ENCODE measurements around the gene ATF2. TPM values are rescaled to one million over a fixed set of nuclear protein-coding genes. Genes with fewer than 3 reads are reported as not detected.

The ATF2 gene
- total and polyA plus RNA-seq, 9 of the 15 experiments (the other 6 are each of a cell fraction or from before 2014, with no cell fraction given), result 24.2 to 111 (median 45.9) TPM

GRCh38 chr2:175167792-175168563 lies at the start of gene ATF2 (continued):
- TF ChIP-seq ETS1 (conservative IDR thresholded peaks at IDR 0.05; ENCODE audit: control insufficient read depth, low read depth, low read length) (0 out of 2 replicates have a peak, but pooled peaks have one; percentile 26), PHB2 (IDR thresholded peaks at IDR 0.05; ENCODE audit: low read depth) (0 out of 2 replicates have a peak, but pooled peaks have one; percentile 64), BRCA1 (IDR thresholded peaks at IDR 0.05) (no peak), BRCA1 (CRISPR knock-in tag; IDR thresholded peaks at IDR 0.05) (no peak), RUNX1 (IDR thresholded peaks at IDR 0.05; ENCODE audit: low read depth) (no peak; the same call in 1 of the 2 replicates), PTBP1 (IDR thresholded peaks at IDR 0.05; ENCODE audit: low read depth, low read length) (no peak), MEF2A (IDR thresholded peaks at IDR 0.05; ENCODE audit: control insufficient read depth, low read depth, low read length) (peak; percentile 18; the same call in 1 of the 2 replicates), BDP1 (IDR thresholded peaks at IDR 0.05; ENCODE audit: insufficient read depth, insufficient read length) (no peak), NR0B1 (IDR thresholded peaks at IDR 0.05; ENCODE audit: partially characterized antibody) (no peak), CREM (IDR thresholded peaks at IDR 0.05; ENCODE audit: low read depth) (peak; percentile 76), DNMT1 (IDR thresholded peaks at IDR 0.05) (0 out of 2 replicates have a peak, but pooled peaks have one; percentile 83), MAFG (tag; conservative IDR thresholded peaks at IDR 0.05) (no peak)
- TF ChIP-seq, protein P1, sequence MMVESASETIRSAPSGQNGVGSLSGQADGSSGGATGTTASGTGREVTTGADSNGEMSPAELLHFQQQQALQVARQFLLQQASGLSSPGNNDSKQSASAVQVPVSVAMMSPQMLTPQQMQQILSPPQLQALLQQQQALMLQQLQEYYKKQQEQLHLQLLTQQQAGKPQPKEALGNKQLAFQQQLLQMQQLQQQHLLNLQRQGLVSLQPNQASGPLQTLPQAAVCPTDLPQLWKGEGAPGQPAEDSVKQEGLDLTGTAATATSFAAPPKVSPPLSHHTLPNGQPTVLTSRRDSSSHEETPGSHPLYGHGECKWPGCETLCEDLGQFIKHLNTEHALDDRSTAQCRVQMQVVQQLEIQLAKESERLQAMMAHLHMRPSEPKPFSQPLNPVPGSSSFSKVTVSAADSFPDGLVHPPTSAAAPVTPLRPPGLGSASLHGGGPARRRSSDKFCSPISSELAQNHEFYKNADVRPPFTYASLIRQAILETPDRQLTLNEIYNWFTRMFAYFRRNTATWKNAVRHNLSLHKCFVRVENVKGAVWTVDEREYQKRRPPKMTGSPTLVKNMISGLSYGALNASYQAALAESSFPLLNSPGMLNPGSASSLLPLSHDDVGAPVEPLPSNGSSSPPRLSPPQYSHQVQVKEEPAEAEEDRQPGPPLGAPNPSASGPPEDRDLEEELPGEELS (CRISPR knock-in tag; IDR thresholded peaks at IDR 0.05; ENCODE audit: borderline replicate concordance), result no peak
- TF ChIP-seq, protein P2, sequence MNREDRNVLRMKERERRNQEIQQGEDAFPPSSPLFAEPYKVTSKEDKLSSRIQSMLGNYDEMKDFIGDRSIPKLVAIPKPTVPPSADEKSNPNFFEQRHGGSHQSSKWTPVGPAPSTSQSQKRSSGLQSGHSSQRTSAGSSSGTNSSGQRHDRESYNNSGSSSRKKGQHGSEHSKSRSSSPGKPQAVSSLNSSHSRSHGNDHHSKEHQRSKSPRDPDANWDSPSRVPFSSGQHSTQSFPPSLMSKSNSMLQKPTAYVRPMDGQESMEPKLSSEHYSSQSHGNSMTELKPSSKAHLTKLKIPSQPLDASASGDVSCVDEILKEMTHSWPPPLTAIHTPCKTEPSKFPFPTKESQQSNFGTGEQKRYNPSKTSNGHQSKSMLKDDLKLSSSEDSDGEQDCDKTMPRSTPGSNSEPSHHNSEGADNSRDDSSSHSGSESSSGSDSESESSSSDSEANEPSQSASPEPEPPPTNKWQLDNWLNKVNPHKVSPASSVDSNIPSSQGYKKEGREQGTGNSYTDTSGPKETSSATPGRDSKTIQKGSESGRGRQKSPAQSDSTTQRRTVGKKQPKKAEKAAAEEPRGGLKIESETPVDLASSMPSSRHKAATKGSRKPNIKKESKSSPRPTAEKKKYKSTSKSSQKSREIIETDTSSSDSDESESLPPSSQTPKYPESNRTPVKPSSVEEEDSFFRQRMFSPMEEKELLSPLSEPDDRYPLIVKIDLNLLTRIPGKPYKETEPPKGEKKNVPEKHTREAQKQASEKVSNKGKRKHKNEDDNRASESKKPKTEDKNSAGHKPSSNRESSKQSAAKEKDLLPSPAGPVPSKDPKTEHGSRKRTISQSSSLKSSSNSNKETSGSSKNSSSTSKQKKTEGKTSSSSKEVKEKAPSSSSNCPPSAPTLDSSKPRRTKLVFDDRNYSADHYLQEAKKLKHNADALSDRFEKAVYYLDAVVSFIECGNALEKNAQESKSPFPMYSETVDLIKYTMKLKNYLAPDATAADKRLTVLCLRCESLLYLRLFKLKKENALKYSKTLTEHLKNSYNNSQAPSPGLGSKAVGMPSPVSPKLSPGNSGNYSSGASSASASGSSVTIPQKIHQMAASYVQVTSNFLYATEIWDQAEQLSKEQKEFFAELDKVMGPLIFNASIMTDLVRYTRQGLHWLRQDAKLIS (CRISPR knock-in tag; IDR thresholded peaks at IDR 0.05), result peak; percentile 76; the same call in 1 of the 2 replicates
- TF ChIP-seq, protein P3, sequence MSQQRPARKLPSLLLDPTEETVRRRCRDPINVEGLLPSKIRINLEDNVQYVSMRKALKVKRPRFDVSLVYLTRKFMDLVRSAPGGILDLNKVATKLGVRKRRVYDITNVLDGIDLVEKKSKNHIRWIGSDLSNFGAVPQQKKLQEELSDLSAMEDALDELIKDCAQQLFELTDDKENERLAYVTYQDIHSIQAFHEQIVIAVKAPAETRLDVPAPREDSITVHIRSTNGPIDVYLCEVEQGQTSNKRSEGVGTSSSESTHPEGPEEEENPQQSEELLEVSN (IDR thresholded peaks at IDR 0.05; ENCODE audit: borderline replicate concordance in 1 of 2, extremely low read depth in 1 of 2, insufficient read depth in 1 of 2, insufficient read length in 1 of 2, low read depth in 1 of 2, low read length in 1 of 2, poor library complexity in 1 of 2, severe bottlenecking in 1 of 2), result peak; percentile 24 to 52
